ENCODE results near the gene ASS1. TPM values are rescaled to one million over a fixed set of nuclear protein-coding genes. Genes with fewer than 3 reads are reported as not detected.

Gene ASS1
- total RNA-seq, 1 experiment from 2014 or later, result 5.8 TPM

- Histone ChIP-seq H3K36me3 (ENCODE audit: insufficient read depth, low read length, poor library complexity, severe bottlenecking) (no peaks in the 10 kb centered on the region), H3K27ac (ENCODE audit: low read depth, low read length, poor library complexity, severe bottlenecking) (no peak overlapping the region), H3K4me1 (ENCODE audit: insufficient read depth, low read length, poor library complexity, severe bottlenecking) (peaks cover 9% of the 10 kb centered on the region), H3K4me3 (ENCODE audit: low read depth, low read length, poor library complexity, severe bottlenecking) (no peak overlapping the region), H3K9me3 (ENCODE audit: low read depth, low read length, poor library complexity, severe bottlenecking) (no peaks in the 10 kb centered on the region), H3K27me3 (replicated peaks; ENCODE audit: insufficient read depth, low read depth, low read length, poor library complexity) (no peaks in the 10 kb centered on the region)
- DNase-seq (ENCODE audit: low spot score), result no peak
- ChIA-PET POLR2A (ENCODE audit: low non-redundant PET) (no interaction called here), CTCF (interaction anchor here (0.6 kb wide), 1 partner anchor 1341 kb away, joined by 3 read pairs; no protein-coding TSS in a partner anchor)
- TF ChIP-seq CTCF (conservative IDR thresholded peaks at IDR 0.05; ENCODE audit: low read depth, low read length), result no peak
- TF ChIP-seq EZH2 (IDR thresholded peaks at IDR 0.05; ENCODE audit: borderline replicate concordance, low read depth, low read length, poor library complexity, severe bottlenecking), result no peak
- no TSS peak for BruUV-seq (replicated peaks)
- intact Hi-C loops (cut with micrococcal nuclease; ENCODE audit: unreplicated experiment), result no loop called here
Measured at GRCh38 chr9:130472184-130472705, 27.5 kb downstream of the ASS1 start.

- Histone ChIP-seq H3K27ac (ENCODE audit: low read depth, low read length, poor library complexity, severe bottlenecking) (no peak overlapping the region), H3K9me3 (ENCODE audit: low read depth, low read length, poor library complexity, severe bottlenecking) (no peaks in the 10 kb centered on the region), H3K4me3 (ENCODE audit: low read depth, low read length, poor library complexity, severe bottlenecking) (no peak overlapping the region), H3K36me3 (ENCODE audit: insufficient read depth, low read length, poor library complexity, severe bottlenecking) (no peaks in the 10 kb centered on the region), H3K27me3 (replicated peaks; ENCODE audit: insufficient read depth, low read depth, low read length, poor library complexity) (no peaks in the 10 kb centered on the region), H3K4me1 (ENCODE audit: insufficient read depth, low read length, poor library complexity, severe bottlenecking) (peaks cover 9% of the 10 kb centered on the region)
- ChIA-PET CTCF (no interaction called here), POLR2A (ENCODE audit: low non-redundant PET) (no interaction called here)
- intact Hi-C loops (cut with micrococcal nuclease; ENCODE audit: unreplicated experiment), result no loop called here
- BruUV-seq (replicated peaks), result no TSS peak
- no peak for DNase-seq (ENCODE audit: low spot score)
- no peak for TF ChIP-seq CTCF (conservative IDR thresholded peaks at IDR 0.05; ENCODE audit: low read depth, low read length)
- no peak for TF ChIP-seq EZH2 (IDR thresholded peaks at IDR 0.05; ENCODE audit: borderline replicate concordance, low read depth, low read length, poor library complexity, severe bottlenecking)
Measured at GRCh38 chr9:130473009-130473408, 28.2 kb downstream of the ASS1 start.

DNA sequence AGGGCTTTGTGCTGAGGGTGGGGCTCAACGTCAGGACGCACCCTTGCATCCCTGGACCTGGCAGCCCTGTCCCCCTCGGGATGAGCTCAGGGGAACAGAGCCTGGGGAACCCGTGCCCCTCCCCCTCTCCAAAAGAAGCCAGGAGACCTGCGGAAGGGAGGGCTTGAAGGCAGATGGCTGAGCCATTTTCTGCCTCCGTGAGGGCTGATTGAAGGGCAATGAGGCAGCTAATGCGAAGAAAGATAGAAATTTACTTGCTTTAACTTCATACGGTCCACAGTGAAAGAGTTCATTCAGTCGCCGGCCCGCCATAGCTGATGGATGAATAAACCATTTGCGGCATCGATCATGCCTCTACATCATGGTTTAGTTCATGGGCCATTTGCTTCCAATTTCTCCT is 28.8 kb downstream of the ASS1 start:
- no peak for TF ChIP-seq CTCF (conservative IDR thresholded peaks at IDR 0.05; ENCODE audit: low read depth, low read length)
- TF ChIP-seq EZH2 (IDR thresholded peaks at IDR 0.05; ENCODE audit: borderline replicate concordance, low read depth, low read length, poor library complexity, severe bottlenecking), result no peak
- ChIA-PET POLR2A (ENCODE audit: low non-redundant PET) (no interaction called here), CTCF (no interaction called here)
- intact Hi-C loops (cut with micrococcal nuclease; ENCODE audit: unreplicated experiment), result no loop called here
- no peaks in the 10 kb centered on the region for H3K9me3 ChIP-seq (ENCODE audit: low read depth, low read length, poor library complexity, severe bottlenecking)
- no peaks in the 10 kb centered on the region for H3K27me3 ChIP-seq (replicated peaks; ENCODE audit: insufficient read depth, low read depth, low read length, poor library complexity)
- peaks cover 9% of the 10 kb centered on the region for H3K4me1 ChIP-seq (ENCODE audit: insufficient read depth, low read length, poor library complexity, severe bottlenecking)
- no peak for DNase-seq (ENCODE audit: low spot score)
- no TSS peak for BruUV-seq (replicated peaks)
- no peak overlapping the region for H3K4me3 ChIP-seq (ENCODE audit: low read depth, low read length, poor library complexity, severe bottlenecking)
- H3K27ac ChIP-seq (ENCODE audit: low read depth, low read length, poor library complexity, severe bottlenecking), result no peak overlapping the region
- H3K36me3 ChIP-seq (ENCODE audit: insufficient read depth, low read length, poor library complexity, severe bottlenecking), result no peaks in the 10 kb centered on the region
